Measurements from ENCODE around the gene PIP4K2C.
"Not testable (repeated sequence)": the region's sequence is repeated elsewhere in the genome, so short reads cannot be mapped to it uniquely, and the experiment has no call there.

PIP4K2C gene

GRCh38 chr12:57636731-57637130 lies 45.7 kb downstream of the PIP4K2C start:
- not testable (repeated sequence) for DNase-seq (ENCODE audit: low spot score)

- DNase-seq (ENCODE audit: low spot score) = no peak
Observed at GRCh38 chr12:57637364-57637763, 46.4 kb downstream of the PIP4K2C start.

DNA sequence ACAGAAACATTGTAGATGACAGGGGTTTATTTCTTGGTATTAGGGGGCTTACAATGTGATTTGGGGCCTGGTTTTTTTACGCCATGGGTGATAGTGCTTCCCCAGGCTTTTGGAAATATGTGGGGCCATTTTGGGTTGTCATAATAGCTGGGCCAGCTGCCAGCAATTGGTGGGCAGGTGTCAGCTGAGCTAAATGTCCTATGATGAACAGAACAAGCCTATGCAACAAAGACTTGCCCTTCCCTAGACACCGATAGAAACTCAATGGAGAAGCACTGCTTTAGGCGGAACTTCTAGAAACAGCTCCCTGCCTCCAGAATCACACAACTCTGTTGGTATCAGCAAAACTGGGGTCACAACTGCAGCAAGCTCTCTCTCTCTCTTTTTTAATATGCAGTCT lies 47.1 kb downstream of the PIP4K2C start:
- DNase-seq (ENCODE audit: low spot score) = no peak

DNA sequence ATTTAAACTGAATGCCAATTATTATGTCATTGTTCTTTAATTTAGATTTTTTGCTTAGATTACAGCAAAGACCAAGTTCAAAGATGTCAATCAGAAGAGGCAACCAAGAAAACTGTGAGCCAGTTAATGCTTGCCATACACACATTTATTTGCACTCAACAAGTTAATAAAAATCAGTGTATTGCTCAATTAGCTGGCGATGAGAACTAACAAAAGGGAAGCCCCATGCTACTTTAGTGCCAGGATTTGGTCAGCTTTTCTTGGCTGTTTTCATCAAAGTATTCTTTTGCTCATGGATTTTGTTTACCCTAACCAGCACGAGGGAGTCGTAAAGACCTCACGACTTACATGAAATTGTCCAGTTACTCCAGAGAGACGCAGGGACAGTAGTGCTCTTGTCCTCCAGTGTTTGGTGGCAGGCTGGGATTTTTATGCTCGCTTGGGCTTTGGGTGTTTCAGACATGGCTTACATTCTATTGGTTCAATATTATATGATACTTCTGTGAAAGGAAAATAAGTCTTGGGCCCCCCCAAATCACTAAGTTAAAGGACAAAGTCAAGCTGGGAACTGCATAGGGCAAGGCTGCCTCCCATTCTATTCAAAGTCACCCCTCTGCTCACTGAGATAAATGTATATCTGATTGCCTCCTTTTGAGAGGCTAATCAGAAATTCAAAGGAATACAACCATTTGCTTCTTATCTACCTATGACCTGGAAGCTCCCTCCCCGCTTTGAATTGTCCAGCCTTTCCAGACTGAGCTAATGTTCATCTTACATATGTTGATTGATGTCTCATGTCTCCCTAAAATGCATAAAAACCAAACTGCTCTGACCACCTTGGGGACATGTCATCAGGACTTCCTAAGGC lies 49.4 kb downstream of the PIP4K2C start:
- no peak for DNase-seq (ENCODE audit: low spot score)

DNA sequence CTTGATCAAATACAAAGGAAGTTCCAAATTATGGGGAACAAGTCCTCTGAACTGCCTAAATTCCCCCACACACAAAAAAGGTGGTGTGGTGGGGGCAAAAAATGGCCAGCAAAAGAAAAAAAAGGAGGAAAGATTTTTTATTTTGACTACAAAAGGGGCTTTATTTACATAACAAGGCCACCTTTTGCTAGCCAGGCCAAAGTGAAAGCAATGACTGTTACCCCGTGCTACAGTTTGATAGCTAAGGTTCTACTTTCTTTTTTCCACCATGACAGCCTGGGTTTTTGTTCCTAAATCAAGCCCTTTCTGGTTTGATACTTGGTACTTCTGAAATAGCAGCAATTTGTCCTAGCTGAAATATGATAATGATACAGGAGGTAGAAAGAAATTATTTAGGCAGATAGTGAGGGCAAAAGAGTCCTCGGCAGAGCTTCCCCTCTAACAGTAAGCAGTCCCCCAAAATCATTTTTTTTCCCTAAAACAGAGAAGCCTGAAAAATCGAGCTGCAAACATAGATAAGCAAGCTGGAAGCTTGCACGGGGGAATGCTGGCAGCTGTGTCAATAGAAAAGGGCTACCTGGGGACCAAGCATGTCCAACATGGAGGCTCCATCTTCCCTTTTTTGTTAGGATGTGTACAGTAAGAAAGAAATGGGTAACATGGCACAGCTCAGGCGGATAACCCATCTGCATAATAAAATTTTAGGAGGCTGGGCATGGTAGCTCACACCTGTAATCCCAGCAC lies 50.9 kb downstream of the PIP4K2C start:
- DNase-seq (ENCODE audit: low spot score) = no peak

DNA sequence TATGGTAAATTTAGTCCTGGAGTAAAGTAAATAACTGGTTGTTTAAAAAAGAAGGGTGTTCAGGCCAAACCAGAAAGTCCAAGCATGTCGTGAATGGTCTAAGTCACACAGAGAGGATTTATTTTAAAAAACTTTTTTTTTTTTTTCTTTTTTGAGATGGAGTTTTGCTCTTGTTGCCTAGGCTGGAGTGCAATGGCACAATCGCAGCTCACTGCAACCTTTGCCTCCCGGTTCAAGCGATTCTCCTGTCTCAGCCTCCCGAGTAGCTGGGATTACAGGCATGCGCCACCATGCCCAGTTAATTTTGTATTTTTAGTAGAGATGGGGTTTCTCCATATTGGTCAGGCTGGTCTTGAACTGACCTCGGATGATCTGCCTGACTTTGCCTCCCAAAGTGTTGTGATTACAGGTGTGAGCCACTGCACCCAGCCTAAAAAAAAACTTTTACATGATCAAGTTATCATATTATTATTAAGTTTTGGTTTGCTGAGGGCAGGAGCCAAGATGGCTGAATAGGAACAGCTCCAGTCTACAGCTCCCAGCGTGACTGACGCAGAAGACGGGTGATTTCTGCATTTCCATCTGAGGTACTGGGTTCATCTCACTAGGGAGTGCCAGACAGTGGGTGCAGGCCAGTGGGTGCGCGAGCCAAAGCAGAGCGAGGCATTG lies 55.1 kb downstream of the PIP4K2C start:
- DNase-seq (ENCODE audit: low spot score) = not testable (repeated sequence)

GRCh38 chr12:57646659-57647049 lies 55.7 kb downstream of the PIP4K2C start:
- DNase-seq (ENCODE audit: low spot score) = not testable (repeated sequence)

Data from D341Med (cell line).